GM12878 (cell line): ENCODE measurements around the gene AADAT.

Experiments used
- BHLHE40 ChIP-seq, 2 experiments: fragments of 450-650 bp in 1 of 2; IDR thresholded peaks; 2 replicates each; pipeline ENCODE4 v1.6.1; 2011 to 2017; ENCODE audit warnings: low read depth in 2 of 2, borderline replicate concordance in 1 of 2, improper control_type of control experiment in 1 of 2, low read length in 1 of 2, mild to moderate bottlenecking in 1 of 2
- TF ChIP-seq, protein P1 (sequence below), 3 experiments: IDR thresholded peaks in 2 of 3; conservative IDR thresholded peaks in 1 of 3; 2 replicates each; pipeline ENCODE4 v1.5.1; 2011; ENCODE audit warnings: low read depth in 3 of 3, low read length in 3 of 3, mild to moderate bottlenecking in 3 of 3, control low read depth in 2 of 3, moderate library complexity in 2 of 3, inconsistent platforms in 1 of 3, mixed read lengths in 1 of 3; ENCODE audit not compliant: control insufficient read depth in 2 of 3, insufficient read depth in 1 of 3; ENCODE audit errors: extremely low read depth in 1 of 3

DNA sequence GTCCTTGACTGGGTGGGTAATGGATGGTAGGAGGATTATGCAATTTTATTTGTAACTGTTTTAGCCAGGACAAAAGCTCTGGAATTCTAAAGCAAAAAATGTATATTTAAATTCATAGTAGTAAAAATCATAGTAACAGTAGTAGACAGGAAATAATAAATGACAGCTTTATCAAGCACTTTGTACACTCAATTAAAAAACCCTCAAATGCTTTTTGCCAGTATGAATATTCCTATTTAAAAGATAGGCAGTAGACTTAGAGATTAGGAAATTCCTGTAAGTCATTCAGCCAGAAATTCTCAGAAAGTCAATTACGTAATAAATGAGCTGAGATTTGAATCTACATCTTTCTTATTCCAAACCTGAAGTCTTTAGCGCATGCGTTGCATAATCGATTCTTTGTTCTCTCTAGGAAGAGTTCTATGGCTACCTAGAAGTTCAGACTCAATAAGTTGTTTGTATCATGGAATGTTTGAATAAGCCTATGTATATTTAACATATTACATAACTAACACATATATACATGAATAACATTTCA is 2.5 kb downstream of the AADAT start:
- TF ChIP-seq, protein P1, sequence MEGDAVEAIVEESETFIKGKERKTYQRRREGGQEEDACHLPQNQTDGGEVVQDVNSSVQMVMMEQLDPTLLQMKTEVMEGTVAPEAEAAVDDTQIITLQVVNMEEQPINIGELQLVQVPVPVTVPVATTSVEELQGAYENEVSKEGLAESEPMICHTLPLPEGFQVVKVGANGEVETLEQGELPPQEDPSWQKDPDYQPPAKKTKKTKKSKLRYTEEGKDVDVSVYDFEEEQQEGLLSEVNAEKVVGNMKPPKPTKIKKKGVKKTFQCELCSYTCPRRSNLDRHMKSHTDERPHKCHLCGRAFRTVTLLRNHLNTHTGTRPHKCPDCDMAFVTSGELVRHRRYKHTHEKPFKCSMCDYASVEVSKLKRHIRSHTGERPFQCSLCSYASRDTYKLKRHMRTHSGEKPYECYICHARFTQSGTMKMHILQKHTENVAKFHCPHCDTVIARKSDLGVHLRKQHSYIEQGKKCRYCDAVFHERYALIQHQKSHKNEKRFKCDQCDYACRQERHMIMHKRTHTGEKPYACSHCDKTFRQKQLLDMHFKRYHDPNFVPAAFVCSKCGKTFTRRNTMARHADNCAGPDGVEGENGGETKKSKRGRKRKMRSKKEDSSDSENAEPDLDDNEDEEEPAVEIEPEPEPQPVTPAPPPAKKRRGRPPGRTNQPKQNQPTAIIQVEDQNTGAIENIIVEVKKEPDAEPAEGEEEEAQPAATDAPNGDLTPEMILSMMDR (IDR thresholded peaks at IDR 0.05 in 2 of 3, conservative IDR thresholded peaks at IDR 0.05 in 1 of 3; ENCODE audit: control insufficient read depth in 2 of 3, extremely low read depth in 1 of 3, insufficient read depth in 1 of 3, low read depth in 3 of 3, low read length in 3 of 3), result no peak
- TF ChIP-seq BHLHE40 (IDR thresholded peaks at IDR 0.05; ENCODE audit: borderline replicate concordance in 1 of 2, low read depth in 2 of 2, low read length in 1 of 2), result no peak
